ENCODE measurements around the gene BEST2.

Gene BEST2

DNA sequence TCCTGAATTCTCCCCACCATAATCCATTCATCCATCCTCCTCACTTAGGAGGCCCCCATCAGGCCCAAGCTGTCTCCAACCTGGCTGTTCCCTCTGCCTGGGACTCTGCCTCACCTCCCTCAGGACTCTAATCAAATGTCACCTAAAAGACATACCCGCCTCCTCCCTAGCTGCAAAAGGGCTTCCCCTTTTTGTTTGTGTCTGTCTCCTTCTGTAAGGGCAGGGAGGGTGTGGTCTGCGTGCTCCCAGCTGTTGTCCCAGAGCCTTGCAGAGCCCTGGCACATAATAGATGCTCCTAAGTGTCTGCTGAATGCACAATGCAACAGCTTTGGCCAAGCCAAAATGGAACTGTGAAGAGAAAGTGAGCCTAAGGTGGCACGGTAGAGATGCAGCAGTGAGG, 21.5 kb upstream of the BEST2 start:
- DNase-seq (ENCODE audit: low spot score), result no peak

DNA sequence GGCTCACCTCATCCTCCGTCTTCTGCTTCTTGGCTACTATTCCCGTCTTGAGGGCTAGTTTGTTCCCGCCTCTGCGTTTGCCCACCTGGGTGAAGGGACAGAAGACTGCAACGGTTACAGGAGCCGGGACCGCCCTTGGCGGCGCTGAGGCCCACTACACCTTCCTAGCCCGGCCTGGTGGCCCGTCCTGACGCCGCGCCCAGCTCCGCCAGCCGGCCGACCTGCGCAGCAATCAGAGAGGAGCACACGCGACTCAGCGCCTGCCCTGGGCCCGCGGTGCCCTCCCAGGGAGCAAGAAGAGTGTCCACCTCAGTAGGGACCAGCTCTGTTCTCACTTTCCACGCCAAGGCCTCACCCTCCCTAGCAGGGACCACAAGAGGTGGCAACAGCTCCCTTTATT, 20.3 kb upstream of the BEST2 start:
- no peak for DNase-seq (ENCODE audit: low spot score)

DNA sequence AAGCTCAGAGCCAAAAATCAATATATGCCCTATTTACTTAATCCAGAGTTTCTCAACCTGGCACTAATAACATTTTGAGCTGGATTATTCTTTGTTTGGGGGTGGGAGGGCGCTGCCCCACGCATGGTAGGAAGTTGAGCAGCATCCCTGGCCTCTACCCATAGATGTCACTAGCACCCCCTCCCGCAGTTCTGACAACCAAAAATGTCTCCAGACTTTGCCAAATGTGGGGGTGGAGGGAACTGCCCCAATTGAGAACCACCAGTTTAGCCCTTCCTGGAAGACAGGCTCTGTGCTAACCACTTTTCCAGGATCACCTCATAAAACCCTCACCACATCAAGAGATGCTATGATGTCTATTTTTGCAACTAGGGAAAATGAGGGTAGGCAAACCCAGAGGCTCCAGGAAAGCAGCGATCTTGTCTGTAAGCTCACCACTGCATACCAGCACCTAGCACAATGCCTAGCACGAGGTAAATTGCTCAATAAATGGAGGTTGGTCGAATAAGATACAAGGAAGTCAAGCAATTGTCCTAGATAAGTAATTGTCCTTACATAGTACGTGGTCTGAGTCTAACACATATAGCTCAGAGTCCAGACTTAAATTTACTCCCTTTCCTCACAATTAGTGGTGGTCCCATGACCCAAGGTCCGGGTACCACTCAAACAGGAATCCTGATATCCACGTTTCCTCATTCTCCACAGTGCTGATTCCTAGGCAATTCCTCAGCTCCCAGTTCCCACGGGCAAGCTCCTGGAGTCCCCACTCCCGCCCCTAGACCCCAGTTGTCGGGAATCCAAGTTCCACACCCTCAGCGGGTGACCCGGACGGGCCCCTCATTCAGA, 18.0 kb upstream of the BEST2 start:
- peak; percentile 53 for DNase-seq (ENCODE audit: low spot score)

- peak; percentile 94 for DNase-seq (ENCODE audit: low spot score)
Observed at GRCh38 chr19:12736995-12737834, 14.4 kb upstream of the BEST2 start, which contains the start of gene GET3. Gene GET3 (plus strand): TSS chr19:12737497. CDS start chr19:12737506, 9 bp downstream.

DNA sequence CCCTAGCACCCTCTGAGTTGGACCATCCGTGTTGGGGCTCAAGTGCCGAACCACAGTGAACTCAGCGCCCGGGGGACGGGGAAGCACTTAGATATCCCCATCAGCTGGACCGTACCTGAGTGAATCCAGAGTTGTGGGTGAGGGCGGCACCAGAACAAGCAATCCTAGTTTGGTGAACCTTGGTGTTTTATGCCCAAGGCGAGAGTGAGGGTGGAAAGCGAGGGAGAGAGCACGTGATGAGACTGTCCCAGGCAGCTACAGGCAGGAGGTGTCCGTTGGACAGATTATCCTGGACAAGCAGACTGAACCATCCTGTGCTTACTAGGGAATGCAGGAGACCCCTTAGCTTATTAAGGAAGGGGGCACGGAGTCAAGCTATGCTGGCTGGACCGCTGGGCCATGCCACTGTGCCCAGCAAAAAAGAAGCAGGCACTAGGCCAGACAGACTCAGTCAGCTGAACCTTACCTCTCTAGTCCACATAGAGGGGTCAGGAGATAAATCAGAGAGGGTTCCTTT, 13.7 kb upstream of the BEST2 start:
- DNase-seq (ENCODE audit: low spot score), result no peak

- DNase-seq (ENCODE audit: low spot score), result no peak
Observed at GRCh38 chr19:12745166-12745897, 6.3 kb upstream of the BEST2 start.

DNA sequence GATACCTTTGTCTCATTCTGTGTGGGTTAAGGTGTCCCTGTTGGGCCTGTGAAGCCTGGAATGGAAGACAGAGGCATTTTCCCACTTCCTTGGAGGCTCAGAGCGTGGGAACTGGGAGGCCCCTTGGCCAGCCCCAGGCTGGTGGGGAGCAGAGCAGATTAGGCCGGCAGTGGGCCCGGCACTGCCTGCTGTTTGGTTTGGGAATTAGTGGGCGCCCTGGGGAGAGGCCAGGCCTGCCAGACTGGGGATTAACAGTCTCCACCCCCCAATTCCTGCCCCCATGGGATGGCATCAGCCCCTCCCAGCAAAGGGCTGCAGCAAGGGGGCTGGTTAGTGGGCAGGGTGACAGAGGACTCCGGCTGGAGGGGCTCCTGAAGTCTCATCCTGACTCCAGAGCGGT, 3.1 kb upstream of the BEST2 start:
- no peak for DNase-seq (ENCODE audit: low spot score)

DNA sequence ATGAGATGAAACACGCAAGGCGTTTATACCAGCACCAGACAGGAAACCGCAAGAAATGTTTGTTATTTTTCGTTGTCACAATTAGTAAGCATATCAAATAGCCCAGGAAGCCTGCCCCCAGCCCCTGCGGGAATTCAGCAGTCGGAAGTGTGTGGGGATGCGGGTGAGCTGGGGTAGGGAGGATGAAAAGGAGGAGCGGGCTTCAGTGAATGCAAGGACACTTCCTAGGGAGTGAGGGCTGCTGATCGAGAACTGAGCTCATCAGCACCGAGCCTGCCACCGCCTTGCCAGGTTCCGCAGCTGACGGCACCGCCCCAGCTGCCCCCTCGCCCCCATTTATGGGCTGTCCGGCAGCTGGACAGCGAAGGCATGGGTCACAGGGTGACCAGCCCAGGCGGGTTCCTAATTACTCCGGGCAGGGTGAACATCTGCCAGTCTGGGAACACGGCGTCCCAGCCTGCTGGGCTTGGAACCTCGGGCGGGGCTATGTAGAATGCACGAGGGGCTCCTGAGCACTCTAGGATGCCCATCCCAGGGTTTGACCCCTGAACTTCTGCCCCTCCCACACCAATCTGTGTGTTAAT, 1.6 kb upstream of the BEST2 start:
- DNase-seq (ENCODE audit: low spot score), result no peak

- DNase-seq (ENCODE audit: low spot score), result no peak
Observed at GRCh38 chr19:12750851-12751250, 740 bp upstream of the BEST2 start.

DNA sequence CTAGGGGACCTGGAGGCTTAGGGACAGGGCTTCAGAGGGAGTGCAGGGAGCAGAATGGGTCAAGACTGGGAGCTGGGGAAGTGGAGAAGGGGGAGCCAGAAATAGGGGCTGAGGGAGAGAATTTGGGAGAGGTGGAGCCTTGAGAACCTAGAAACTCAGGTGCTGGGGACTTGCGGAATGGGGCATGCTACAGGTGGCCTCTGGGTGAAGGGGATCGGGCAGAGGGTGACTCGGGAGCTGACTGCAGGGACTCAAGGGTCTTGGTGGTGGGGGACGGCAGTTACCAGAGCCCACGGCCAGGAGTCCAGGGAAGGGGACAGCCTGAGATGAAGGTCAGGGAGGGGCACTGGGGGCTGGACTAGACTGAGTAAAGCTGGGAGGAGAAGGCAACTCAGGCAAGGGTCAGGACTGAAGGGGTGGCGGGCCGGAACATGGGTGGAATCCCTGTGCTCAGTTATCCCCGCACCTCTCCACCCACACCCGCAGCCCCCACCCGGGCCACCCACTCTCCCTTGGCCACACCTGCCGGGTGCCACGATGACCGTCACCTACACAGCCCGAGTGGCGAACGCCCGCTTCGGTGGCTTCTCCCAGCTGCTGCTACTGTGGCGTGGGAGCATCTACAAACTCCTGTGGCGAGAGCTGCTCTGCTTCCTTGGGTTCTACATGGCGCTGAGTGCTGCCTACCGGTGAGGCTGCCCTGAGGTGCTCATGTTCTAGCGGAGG, 628 bp downstream of the BEST2 start:
- DNase-seq (ENCODE audit: low spot score), result no peak

- DNase-seq (ENCODE audit: low spot score), result no peak
Observed at GRCh38 chr19:12754465-12755196, 3.0 kb downstream of the BEST2 start.

DNA sequence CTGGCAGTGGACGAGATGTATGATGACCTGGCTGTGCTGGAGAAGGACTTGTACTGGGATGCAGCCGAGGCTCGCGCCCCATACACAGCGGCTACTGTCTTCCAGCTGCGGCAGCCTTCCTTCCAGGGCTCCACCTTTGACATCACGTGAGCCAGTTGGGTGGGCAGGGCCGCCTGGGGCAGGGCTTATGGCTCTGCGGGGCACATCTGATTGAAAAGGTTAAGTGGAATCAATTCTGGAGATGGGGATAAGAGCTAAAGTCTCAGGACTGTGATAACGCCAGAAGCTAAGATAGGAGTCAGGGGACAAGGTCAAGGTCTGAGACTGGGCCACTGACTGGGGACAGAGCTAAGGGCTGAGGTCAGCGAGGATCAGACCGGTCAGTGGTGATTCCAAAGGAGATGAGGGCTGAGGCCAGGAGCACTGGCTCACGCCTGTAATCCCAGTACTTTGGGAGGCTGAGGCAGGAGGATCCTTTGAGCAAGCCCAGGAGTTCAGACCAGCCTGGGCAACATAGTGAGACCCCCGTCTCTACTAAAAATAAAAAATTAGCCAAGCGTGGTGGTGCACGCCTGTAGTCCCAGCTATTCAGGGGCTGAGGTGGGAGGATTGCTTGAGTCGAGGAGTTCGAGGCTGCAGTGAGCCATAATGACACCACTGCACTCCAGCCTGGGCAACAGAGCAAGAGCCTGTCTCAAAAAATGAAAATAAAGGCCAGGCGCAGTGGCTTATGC, 4.7 kb downstream of the BEST2 start:
- DNase-seq (ENCODE audit: low spot score), result no peak

- DNase-seq (ENCODE audit: low spot score), result peak; percentile 81
Observed at GRCh38 chr19:12757544-12758274, 6.1 kb downstream of the BEST2 start.

GRCh38 chr19:12759686-12760085, 8.1 kb downstream of the BEST2 start:
- DNase-seq (ENCODE audit: low spot score), result no peak

- no peak for DNase-seq (ENCODE audit: low spot score)
Observed at GRCh38 chr19:12763100-12763499, 11.5 kb downstream of the BEST2 start.

DNA sequence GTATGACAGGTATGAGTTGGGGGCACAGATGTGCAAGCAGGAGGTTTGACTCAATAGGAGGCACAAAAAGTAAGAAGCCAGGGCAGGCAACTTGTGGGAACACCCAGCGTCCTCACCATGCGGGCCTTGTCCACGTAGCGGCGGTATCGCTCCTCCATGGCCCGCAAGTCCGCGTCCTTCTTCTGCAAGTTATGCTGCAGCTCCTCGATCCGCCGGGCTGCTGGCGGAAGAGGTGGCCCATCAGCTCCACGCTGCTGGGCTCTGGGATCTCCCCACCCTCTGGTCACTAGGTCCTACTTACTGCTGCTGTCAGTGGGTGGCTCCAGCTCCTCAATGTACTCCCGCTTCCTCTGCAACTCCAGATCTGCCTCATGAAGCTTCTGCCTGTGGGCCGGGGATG, 13.1 kb downstream of the BEST2 start:
- DNase-seq (ENCODE audit: low spot score), result no peak

GRCh38 chr19:12766051-12766521, 14.5 kb downstream of the BEST2 start:
- DNase-seq (ENCODE audit: low spot score), result peak; percentile 69

DNA sequence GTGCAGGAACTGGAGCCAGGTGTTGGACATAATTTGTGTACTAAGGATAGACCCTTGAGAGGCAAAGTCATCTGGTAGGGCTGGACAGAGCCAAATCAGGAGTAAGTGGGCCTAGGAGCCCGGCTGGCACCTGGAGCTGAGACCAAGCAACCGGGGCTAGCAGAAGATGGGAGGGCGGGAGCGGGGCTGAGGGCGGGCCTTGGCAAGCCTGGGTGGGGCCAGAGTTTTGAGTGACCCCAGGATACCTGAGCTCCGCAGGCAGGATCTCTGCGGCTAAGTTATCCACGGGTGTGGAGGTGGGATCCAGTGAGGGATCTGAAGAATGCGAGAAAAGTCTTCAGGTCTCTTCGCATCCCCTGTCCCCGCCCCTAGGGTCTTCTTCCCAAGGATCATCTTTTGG, 15.6 kb downstream of the BEST2 start:
- no peak for DNase-seq (ENCODE audit: low spot score)

DNA sequence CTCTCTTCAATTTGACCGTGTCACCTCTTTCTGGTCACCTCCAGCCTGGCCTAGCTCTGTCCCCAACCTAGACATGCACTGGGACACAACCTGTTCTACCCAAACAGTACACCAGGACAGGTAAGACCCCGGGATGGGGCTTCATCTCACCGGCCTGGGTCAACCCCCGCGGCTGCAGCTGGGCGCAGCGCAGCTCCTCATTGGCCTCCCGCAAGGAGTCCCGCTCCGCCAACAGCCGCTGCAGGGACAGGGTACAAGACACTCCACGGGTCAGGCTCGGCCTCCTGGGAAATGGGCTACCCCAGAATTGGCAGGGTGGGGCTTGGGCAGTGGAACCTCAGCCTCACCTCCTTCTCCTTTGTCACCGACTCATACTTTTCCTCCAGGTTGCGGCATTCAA, 16.1 kb downstream of the BEST2 start:
- no peak for DNase-seq (ENCODE audit: low spot score)
